AG04450 (cell line): ENCODE results near the gene SPR. TPM values are rescaled to one million over a fixed set of nuclear protein-coding genes. Genes with fewer than 3 reads are reported as not detected.

ENCODE experiments used
- CTCF ChIA-PET: fragments of 300-600, 350-600 bp; formaldehyde crosslinking; extraction: SDS; loops from one replicate; lab custom pipeline; 2022; ENCODE audit warnings: antibody characterized with exemption, inconsistent platforms; lab: Charles Lee
- POLR2A ChIA-PET: fragments of 350-600 bp; formaldehyde crosslinking; extraction: SDS; loops from one replicate; lab custom pipeline; 2021; ENCODE audit warnings: antibody characterized with exemption, inconsistent platforms; lab: Yijun Ruan, JAX
- DNase-seq: peaks from one replicate; pipeline ENCODE4 v3.0.0-alpha.2; 2011; ENCODE audit warnings: low read depth, low spot score
- H3K27ac ChIP-seq: one replicate; pipeline ENCODE4 v1.5.1; 2012; ENCODE audit warnings: low read depth, low read length, control low read depth
- H3K27me3 ChIP-seq: one replicate; pipeline ENCODE4 v1.6.0; 2012; ENCODE audit warnings: low read length; ENCODE audit not compliant: control insufficient read depth, insufficient read depth
- H3K4me3 ChIP-seq: 2 replicates; pipeline ENCODE4 v1.5.1; 2011; ENCODE audit warnings: mild to moderate bottlenecking, low read depth, low read length, control low read depth
- H3K9me3 ChIP-seq: 2 replicates; pipeline ENCODE4 v1.5.1; 2012; ENCODE audit warnings: low read length; ENCODE audit not compliant: control insufficient read depth, insufficient read depth
- CTCF ChIP-seq: IDR thresholded peaks from 2 replicates; pipeline ENCODE4 v1.5.1; 2011; ENCODE audit warnings: low read depth, low read length, control low read depth, inconsistent platforms
- polyA plus RNA-seq: library from polyadenylated mRNA; depleted of rRNA; stranded (reverse); fragments of >200 nt; gene quantifications from 2 replicates; pipeline ENCODE4 v1.2.3, GENCODE V29; 2011

SPR gene
- polyA plus RNA-seq, 1 experiment: 17.5 TPM

DNA sequence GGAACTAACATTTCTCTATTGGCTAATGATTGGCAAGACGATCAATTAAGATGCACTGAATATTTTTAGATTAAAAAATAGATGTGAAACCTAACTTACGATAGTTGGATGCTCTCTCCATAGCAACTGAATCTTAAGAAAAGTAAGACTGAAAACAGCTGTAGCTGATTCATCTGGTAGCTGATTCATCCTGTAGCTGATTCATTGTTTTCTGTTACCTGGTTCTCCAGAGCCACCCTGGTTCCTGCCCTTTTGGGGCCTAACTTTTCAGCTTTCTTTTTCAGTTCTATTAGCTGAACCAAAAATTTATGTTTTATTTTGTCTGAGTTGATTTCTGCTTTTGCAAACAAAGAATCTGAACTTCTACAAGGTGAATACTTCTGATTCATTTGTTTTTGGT is 22.7 kb upstream of the SPR start:
- no peak overlapping the region for H3K4me3 ChIP-seq
- H3K27me3 ChIP-seq: peaks cover 8% of the 10 kb centered on the region
- CTCF ChIA-PET: interaction anchor here (0.7 to 6.4 kb wide), 9 partner anchors 12 to 118 kb away, joined by 3 to 147 read pairs (median 7); partner anchors contain the start of gene SPR
- no peak overlapping the region for H3K27ac ChIP-seq
- no peaks in the 10 kb centered on the region for H3K9me3 ChIP-seq
- POLR2A ChIA-PET: interaction anchor here (1.1 kb wide), 1 partner anchor 71 kb away, joined by 3 read pairs; no protein-coding TSS in a partner anchor
- no peak for TF ChIP-seq CTCF
- DNase-seq: no peak

- no peak overlapping the region for H3K27ac ChIP-seq
- no peaks in the 10 kb centered on the region for H3K9me3 ChIP-seq
- H3K4me3 ChIP-seq: no peak overlapping the region
- no peak for TF ChIP-seq CTCF
- ChIA-PET POLR2A (no interaction called here), CTCF (interaction anchor here (0.9 to 1.2 kb wide), 2 partner anchors 8 to 22 kb away, joined by 4 to 5 read pairs; no protein-coding TSS in a partner anchor)
- no peaks in the 10 kb centered on the region for H3K27me3 ChIP-seq
- DNase-seq: no peak
Observed at GRCh38 chr2:72871060-72871459, 16.1 kb upstream of the SPR start.

DNA sequence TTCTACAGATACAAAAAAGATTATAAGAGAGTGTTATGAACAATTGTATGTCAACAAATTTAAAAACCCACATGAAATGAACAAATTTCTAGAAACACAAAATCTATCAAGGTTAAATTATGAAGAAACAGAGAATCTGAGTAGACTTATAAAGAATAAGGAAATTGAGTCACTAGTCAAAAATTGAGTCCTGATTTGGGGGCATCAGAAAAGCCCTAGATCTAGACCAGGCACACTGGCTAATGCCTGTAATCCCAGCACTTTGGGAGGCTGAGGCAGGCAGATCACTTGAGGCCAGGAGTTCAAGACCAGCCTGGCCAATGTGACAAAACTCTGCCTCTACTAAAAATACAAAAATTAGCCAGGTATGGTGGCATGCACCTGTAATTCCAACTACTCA is 15.3 kb upstream of the SPR start:
- ChIA-PET CTCF (interaction anchor here (0.9 to 1.2 kb wide), 2 partner anchors 9 to 21 kb away, joined by 4 to 5 read pairs; no protein-coding TSS in a partner anchor), POLR2A (no interaction called here)
- H3K27ac ChIP-seq: no peak overlapping the region
- H3K4me3 ChIP-seq: no peak overlapping the region
- no peaks in the 10 kb centered on the region for H3K27me3 ChIP-seq
- H3K9me3 ChIP-seq: no peaks in the 10 kb centered on the region
- DNase-seq: no peak
- no peak for TF ChIP-seq CTCF

DNA sequence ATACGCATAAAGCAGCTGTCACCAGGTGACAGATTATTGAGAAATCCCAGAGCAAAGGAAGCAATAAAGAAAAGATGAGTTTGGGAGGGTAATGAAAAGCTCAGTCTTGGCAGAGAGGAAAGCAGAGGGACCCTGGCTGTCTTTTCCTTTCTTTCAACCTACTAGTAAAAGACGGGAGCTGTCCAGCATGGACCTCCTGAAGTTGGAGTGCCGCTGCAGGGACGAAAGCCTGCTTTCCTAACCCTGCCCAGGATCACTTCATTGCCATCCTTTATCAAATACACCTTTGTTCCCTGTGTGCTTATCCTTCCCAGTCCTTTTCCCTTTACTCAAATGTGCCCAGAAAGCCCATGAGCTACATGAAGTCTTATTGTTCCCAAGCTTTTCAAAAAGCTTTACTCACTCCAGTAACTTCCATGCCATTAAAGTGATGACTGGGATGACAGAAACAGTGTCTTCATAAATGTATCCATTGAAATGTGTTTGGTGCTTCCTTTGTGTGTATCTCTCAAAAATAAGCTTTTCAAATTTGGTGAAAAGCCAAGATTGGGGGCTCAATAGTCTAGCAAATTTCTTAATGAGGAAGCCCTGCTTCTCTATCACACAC is 3.7 kb upstream of the SPR start:
- no peak for DNase-seq
- ChIA-PET CTCF (interaction anchor here (0.9 to 2.3 kb wide), 6 partner anchors 10 to 294 kb away, joined by 3 to 13 read pairs (median 4); no protein-coding TSS in a partner anchor), POLR2A (no interaction called here)
- H3K4me3 ChIP-seq: no peak overlapping the region
- no peak overlapping the region for H3K27ac ChIP-seq
- no peaks in the 10 kb centered on the region for H3K9me3 ChIP-seq
- peaks cover 2% of the 10 kb centered on the region for H3K27me3 ChIP-seq
- no peak for TF ChIP-seq CTCF

- DNase-seq: no peak
- CTCF ChIA-PET: interaction anchor here (0.6 to 11.9 kb wide), 17 partner anchors 8 to 1340 kb away, joined by 3 to 222 read pairs (median 7); no protein-coding TSS in a partner anchor
- POLR2A ChIA-PET: no interaction called here
- Histone ChIP-seq H3K27ac (no peak overlapping the region), H3K4me3 (peak overlapping the region; percentile 71), H3K27me3 (peaks cover 2% of the 10 kb centered on the region), H3K9me3 (no peaks in the 10 kb centered on the region)
- TF ChIP-seq CTCF: no peak
Observed at GRCh38 chr2:72886505-72887031, 640 bp upstream of the SPR start.
